H1 (cell line): ENCODE results near the gene CCDC183.
"Not testable (repeated sequence)": the region's sequence is repeated elsewhere in the genome, so short reads cannot be mapped to it uniquely, and the experiment has no call there.

ENCODE experiments used
- ATF2 ChIP-seq: IDR thresholded peaks from 2 replicates; pipeline ENCODE4 v1.6.1; 2012; ENCODE audit warnings: low read length, inconsistent platforms
- CTCF ChIP-seq, 3 experiments: IDR thresholded peaks; 1 replicate in 2 of 3; 2 replicates in 1 of 3; pipeline versions ENCODE4 v1.5.1 to v1.6.1; 2011; ENCODE audit warnings: low read length in 3 of 3, mild to moderate bottlenecking in 3 of 3, inconsistent platforms in 2 of 3, low read depth in 1 of 3, moderate library complexity in 1 of 3; ENCODE audit not compliant: insufficient read depth in 1 of 3; ENCODE audit errors: control extremely low read depth in 1 of 3
- EP300 ChIP-seq, 2 experiments: IDR thresholded peaks; 1 replicate in 1 of 2; 2 replicates in 1 of 2; pipeline ENCODE4 v1.6.1; 2011 to 2012; ENCODE audit warnings: low read depth in 2 of 2, low read length in 2 of 2, mild to moderate bottlenecking in 2 of 2, borderline replicate concordance in 1 of 2, inconsistent platforms in 1 of 2, moderate library complexity in 1 of 2
- FOSL1 ChIP-seq: IDR thresholded peaks from 2 replicates; pipeline ENCODE4 v1.6.1; 2011; ENCODE audit warnings: mild to moderate bottlenecking, low read depth, low read length, moderate library complexity; ENCODE audit not compliant: insufficient read depth
- GABPA ChIP-seq: IDR thresholded peaks from 2 replicates; pipeline ENCODE4 v1.6.1; 2011; ENCODE audit warnings: mild to moderate bottlenecking, low read length, moderate library complexity, borderline replicate concordance; ENCODE audit not compliant: insufficient read depth
- KDM5A ChIP-seq: fragments of 200-600 bp; IDR thresholded peaks from 2 replicates; pipeline ENCODE4 v1.7.1; 2012; ENCODE audit warnings: mild to moderate bottlenecking, low read length, inconsistent platforms, mixed read lengths
- PHF8 ChIP-seq: fragments of 200-600 bp; sonication (generic); conservative IDR thresholded peaks from 2 replicates; pipeline ENCODE4 v1.7.1; 2012; ENCODE audit warnings: low read depth, mild to moderate bottlenecking, inconsistent platforms, low read length, moderate library complexity
- POLR2A ChIP-seq, 2 experiments: IDR thresholded peaks; 1 replicate in 1 of 2; 2 replicates in 1 of 2; pipeline ENCODE4 v1.6.1; 2011; ENCODE audit warnings: low read depth in 2 of 2, low read length in 2 of 2, mild to moderate bottlenecking in 2 of 2; ENCODE audit errors: control extremely low read depth in 1 of 2
- POLR2AphosphoS5 ChIP-seq: IDR thresholded peaks from 2 replicates; pipeline ENCODE4 v1.6.1; 2011; ENCODE audit warnings: low read depth, low read length
- RAD21 ChIP-seq, 2 experiments: IDR thresholded peaks in 1 of 2; conservative IDR thresholded peaks in 1 of 2; 2 replicates each; pipeline ENCODE4 v1.6.1; 2011; ENCODE audit warnings: low read depth in 2 of 2, low read length in 2 of 2, improper control_type of control experiment in 1 of 2, inconsistent platforms in 1 of 2, mild to moderate bottlenecking in 1 of 2, moderate library complexity in 1 of 2
- SIRT6 ChIP-seq: IDR thresholded peaks from one replicate; pipeline ENCODE4 v1.7.1; 2012; ENCODE audit warnings: low read length, inconsistent platforms

DNA sequence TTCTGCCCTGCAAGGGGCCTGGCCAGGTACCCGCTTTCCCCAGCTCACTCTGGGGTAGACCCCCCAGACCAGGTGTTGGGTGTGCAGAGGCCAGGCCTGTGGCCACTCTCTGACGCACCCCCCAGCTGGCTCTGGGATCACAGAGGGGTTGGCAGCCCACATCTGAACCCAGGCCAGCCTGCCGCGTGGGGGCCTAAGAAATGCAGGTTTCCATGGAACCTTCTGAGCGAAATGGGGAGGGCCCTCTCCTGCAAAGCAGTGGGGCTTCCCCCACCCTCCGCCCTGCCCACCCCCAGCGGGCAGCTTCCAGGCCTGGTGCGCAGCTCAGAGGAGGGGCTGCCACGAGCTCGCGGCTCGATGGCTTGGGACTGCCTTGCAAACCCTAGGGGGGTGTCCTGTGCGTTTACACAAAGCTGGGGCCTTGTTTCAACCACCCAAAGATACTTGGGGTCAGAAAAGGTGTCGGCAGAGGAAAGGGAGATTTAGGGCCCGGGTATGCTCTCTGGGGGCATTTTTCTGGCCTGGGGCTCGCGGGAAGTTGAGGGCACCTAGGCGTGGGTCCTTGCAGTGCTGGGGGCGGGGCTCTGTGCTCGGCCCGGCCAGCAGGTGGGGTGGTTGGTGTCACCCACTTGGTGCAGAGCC is 47.1 kb downstream of the CCDC183 start:
- not testable (repeated sequence) for TF ChIP-seq GABPA; PHF8; RAD21 (IDR thresholded peaks at IDR 0.05 in 1 of 2, conservative IDR thresholded peaks at IDR 0.05 in 1 of 2; ENCODE audit: low read depth in 2 of 2, low read length in 2 of 2); POLR2A (IDR thresholded peaks at IDR 0.05; ENCODE audit: control extremely low read depth in 1 of 2, low read depth in 2 of 2, low read length in 2 of 2); CTCF (IDR thresholded peaks at IDR 0.05; ENCODE audit: control extremely low read depth in 1 of 3, insufficient read depth in 1 of 3, low read depth in 1 of 3, low read length in 3 of 3); SIRT6; POLR2AphosphoS5; ATF2; EP300 (IDR thresholded peaks at IDR 0.05; ENCODE audit: borderline replicate concordance in 1 of 2, low read depth in 2 of 2, low read length in 2 of 2); KDM5A; FOSL1
